Large intestine (tissue), 3 donors: Measurements from ENCODE around the gene PILRA. TPM values are rescaled to one million over a fixed set of nuclear protein-coding genes. Genes with fewer than 3 reads are reported as not detected.
"Not testable (repeated sequence)": the region's sequence is repeated elsewhere in the genome, so short reads cannot be mapped to it uniquely, and the experiment has no call there.

Experiments
- DNase-seq, 2 donors: peaks; one replicate each; pipeline versions ENCODE4 v3.0.0 to v3.0.0-alpha.2; 2013
- H3K27ac ChIP-seq: one replicate; pipeline ENCODE4 v1.5.1; 2013; ENCODE audit warnings: low read length
- H3K27me3 ChIP-seq: 2 replicates; pipeline ENCODE4 v1.6.1; 2013; ENCODE audit warnings: low read length; ENCODE audit not compliant: control insufficient read depth, insufficient read depth
- H3K36me3 ChIP-seq: 2 replicates; pipeline ENCODE4 v1.6.1; 2013; ENCODE audit warnings: low read length; ENCODE audit not compliant: control insufficient read depth, insufficient read depth
- H3K4me1 ChIP-seq: one replicate; pipeline ENCODE4 v1.6.1; 2013; ENCODE audit warnings: low read length; ENCODE audit not compliant: control insufficient read depth, insufficient read depth
- H3K4me3 ChIP-seq: one replicate; pipeline ENCODE4 v1.5.1; 2013; ENCODE audit warnings: low read length
- H3K9me3 ChIP-seq: one replicate; pipeline ENCODE4 v1.6.1; 2013; ENCODE audit warnings: mild to moderate bottlenecking, low read depth, low read length, moderate library complexity; ENCODE audit not compliant: control insufficient read depth
- WGBS: methylation state at CpG from one replicate; pipeline ENCODE4 v1.1.5; 2013; ENCODE audit warnings: low lambda C conversion rate; ENCODE audit not compliant: insufficient coverage; 5-methylcytosine and 5-hydroxymethylcytosine counted together
- polyA plus RNA-seq: library from polyadenylated mRNA; unstranded; fragments of 120-200 nt; gene quantifications from one replicate; pipeline ENCODE4 v1.2.1, GENCODE V29; 2013

Gene PILRA
- polyA plus RNA-seq, 1 donor, result 5.8 TPM

- Histone ChIP-seq H3K9me3 (no peaks in the 10 kb centered on the region), H3K27me3 (no peaks in the 10 kb centered on the region), H3K4me1 (no peaks in the 10 kb centered on the region), H3K4me3 (no peak overlapping the region), H3K36me3 (peaks cover 21% of the 10 kb centered on the region), H3K27ac (no peak overlapping the region)
- 40% methylated on average over 1 of the region's 12 CpGs for WGBS
- DNase-seq, result no peak
These were observed 5.3 kb upstream of the PILRA start for GRCh38 chr7:100367676-100368613.

- H3K4me3 ChIP-seq, result no peak overlapping the region
These were observed 4.2 kb upstream of the PILRA start for GRCh38 chr7:100369105-100369504.

GRCh38 chr7:100370303-100370702 is 3.0 kb upstream of the PILRA start:
- Histone ChIP-seq H3K9me3 (no peaks in the 10 kb centered on the region), H3K36me3 (peaks cover 9% of the 10 kb centered on the region), H3K4me1 (no peaks in the 10 kb centered on the region), H3K27me3 (no peaks in the 10 kb centered on the region), H3K27ac (no peak overlapping the region), H3K4me3 (no peak overlapping the region)
- WGBS, result no CpG with 5 or more reads among the region's 4 CpGs
- no peak for DNase-seq

More at GRCh38 chr7:100369105-100369504, 4.2 kb upstream of the PILRA start:
- peaks cover 18% of the 10 kb centered on the region for H3K36me3 ChIP-seq
- no peak overlapping the region for H3K27ac ChIP-seq
- no peaks in the 10 kb centered on the region for H3K27me3 ChIP-seq
- peak in 1 of 2 donors; percentile 31 for DNase-seq
- H3K9me3 ChIP-seq, result no peaks in the 10 kb centered on the region
- no peaks in the 10 kb centered on the region for H3K4me1 ChIP-seq
- WGBS, result no CpG with 5 or more reads among the region's 6 CpGs

GRCh38 chr7:100370746-100371145 is 2.5 kb upstream of the PILRA start:
- Histone ChIP-seq H3K4me3 (no peak overlapping the region), H3K36me3 (peaks cover 9% of the 10 kb centered on the region), H3K27me3 (no peaks in the 10 kb centered on the region), H3K4me1 (no peaks in the 10 kb centered on the region), H3K9me3 (no peaks in the 10 kb centered on the region), H3K27ac (no peak overlapping the region)
- WGBS, result no CpG with 5 or more reads among the region's 6 CpGs
- no peak for DNase-seq

- no peak overlapping the region for H3K27ac ChIP-seq
- H3K27me3 ChIP-seq, result no peaks in the 10 kb centered on the region
- DNase-seq, result no peak
- H3K9me3 ChIP-seq, result no peaks in the 10 kb centered on the region
- peaks cover 9% of the 10 kb centered on the region for H3K36me3 ChIP-seq
- H3K4me3 ChIP-seq, result no peak overlapping the region
- no CpG with 5 or more reads among the region's 7 CpGs for WGBS
- H3K4me1 ChIP-seq, result no peaks in the 10 kb centered on the region
These were observed 1.6 kb upstream of the PILRA start for GRCh38 chr7:100371561-100372171.

- Histone ChIP-seq H3K9me3 (no peaks in the 10 kb centered on the region), H3K4me1 (no peaks in the 10 kb centered on the region), H3K27ac (no peak overlapping the region), H3K36me3 (peaks cover 7% of the 10 kb centered on the region), H3K27me3 (no peaks in the 10 kb centered on the region), H3K4me3 (no peak overlapping the region)
- no CpG with 5 or more reads among the region's 8 CpGs for WGBS
- no peak for DNase-seq
These were observed 1.0 kb upstream of the PILRA start for GRCh38 chr7:100372256-100372655.

GRCh38 chr7:100372694-100373093 is 593 bp upstream of the PILRA start:
- Histone ChIP-seq H3K4me1 (no peaks in the 10 kb centered on the region), H3K27me3 (no peaks in the 10 kb centered on the region), H3K9me3 (no peaks in the 10 kb centered on the region), H3K36me3 (peaks cover 4% of the 10 kb centered on the region), H3K4me3 (no peak overlapping the region), H3K27ac (no peak overlapping the region)
- WGBS, result no CpG with 5 or more reads among the region's 6 CpGs
- no peak for DNase-seq

GRCh38 chr7:100373870-100374598 is 747 bp downstream of the PILRA start:
- H3K27ac ChIP-seq, H3K4me1 ChIP-seq, H3K36me3 ChIP-seq, H3K4me3 ChIP-seq, H3K27me3 ChIP-seq, H3K9me3 ChIP-seq, DNase-seq: not testable (repeated sequence)
- WGBS, result 79% methylated on average over 2 of the region's 15 CpGs

- WGBS, result no CpG with 5 or more reads among the region's 5 CpGs
- no peak overlapping the region for H3K27ac ChIP-seq
- no peaks in the 10 kb centered on the region for H3K36me3 ChIP-seq
- H3K27me3 ChIP-seq, result no peaks in the 10 kb centered on the region
- no peaks in the 10 kb centered on the region for H3K4me1 ChIP-seq
- DNase-seq, result no peak
- H3K9me3 ChIP-seq, result no peaks in the 10 kb centered on the region
- H3K4me3 ChIP-seq, result no peak overlapping the region
These were observed 1.3 kb downstream of the PILRA start for GRCh38 chr7:100374601-100375000.

GRCh38 chr7:100376066-100376465 is 2.8 kb downstream of the PILRA start:
- WGBS, result no CpG with 5 or more reads among the region's 3 CpGs
- H3K4me3 ChIP-seq, result no peak overlapping the region
- H3K27ac ChIP-seq, result no peak overlapping the region

More at GRCh38 chr7:100376066-100376465, 2.8 kb downstream of the PILRA start:
- Histone ChIP-seq H3K9me3 (no peaks in the 10 kb centered on the region), H3K36me3 (no peaks in the 10 kb centered on the region), H3K27me3 (no peaks in the 10 kb centered on the region), H3K4me1 (no peaks in the 10 kb centered on the region)
- no peak for DNase-seq
